Activated CD4-positive, alpha-beta T cell treated with anti-CD3 and anti-CD28 coated beads for 4 hours (primary cell): ENCODE results near the gene C11orf16.
"Not testable (repeated sequence)": the region's sequence is repeated elsewhere in the genome, so short reads cannot be mapped to it uniquely, and the experiment has no call there.

Experiments used
- DNase-seq, 2 donors: peaks; one replicate each; pipeline ENCODE4 v3.0.0-alpha.2; 2020

Gene C11orf16

GRCh38 chr11:8935789-8936188 is 3.0 kb upstream of the C11orf16 start:
- DNase-seq, result not testable (repeated sequence)

DNA sequence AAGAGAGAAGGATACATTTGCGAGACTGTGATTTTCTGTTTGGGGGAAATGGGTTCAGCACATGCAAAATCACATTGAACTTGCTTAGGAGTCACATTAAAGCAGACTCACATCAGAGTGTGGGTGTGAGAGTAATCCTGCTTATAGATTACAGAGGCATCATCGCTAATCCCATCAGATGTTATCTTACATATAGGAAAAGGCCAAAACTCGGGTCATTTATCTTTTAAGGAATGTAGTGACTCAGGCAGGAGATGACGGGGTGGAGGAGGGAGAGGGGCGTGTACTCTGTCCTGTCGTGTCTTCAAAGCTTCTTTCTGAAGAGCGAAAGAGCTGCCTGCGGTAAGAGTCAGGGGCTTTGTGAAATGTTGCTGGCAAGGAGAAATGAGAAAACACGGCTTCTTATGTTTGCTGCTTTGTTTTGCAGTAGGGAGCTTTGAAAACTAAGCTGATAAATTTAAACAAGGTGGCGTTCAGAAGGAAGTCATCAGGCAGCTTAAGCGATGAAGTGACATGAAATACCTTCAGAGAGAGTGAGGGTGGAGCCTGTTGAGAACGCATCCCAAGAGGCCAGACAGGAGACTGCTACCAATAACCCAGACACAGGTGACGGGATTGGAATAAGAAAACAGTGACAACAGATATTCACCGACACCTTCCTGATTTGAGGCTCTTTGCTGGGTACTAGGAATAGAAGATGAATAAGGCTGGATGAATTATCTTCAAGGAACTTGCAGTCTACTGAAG is 2.2 kb upstream of the C11orf16 start:
- no peak for DNase-seq

DNA sequence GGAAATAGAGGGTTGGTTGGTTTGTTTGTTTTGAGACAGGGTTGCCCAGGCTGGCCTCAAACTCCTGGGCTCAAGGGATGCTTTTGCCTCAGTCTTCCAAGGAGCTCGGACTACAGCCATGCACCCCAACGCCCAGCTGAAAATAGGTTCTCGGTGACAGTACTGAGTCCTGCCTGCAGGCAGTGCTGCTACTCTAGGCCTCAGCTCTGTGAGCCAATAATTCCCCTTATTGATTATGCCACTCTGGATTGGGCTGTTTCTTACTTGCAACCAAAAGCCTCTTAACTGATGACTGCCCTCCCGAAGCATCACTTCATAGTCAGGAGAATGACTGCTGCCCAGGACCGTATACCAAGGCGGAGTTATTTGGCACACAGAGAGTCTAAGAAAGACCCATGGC is 1.2 kb upstream of the C11orf16 start:
- no peak for DNase-seq

- no peak for DNase-seq
These were observed 2.1 kb downstream of the C11orf16 start for GRCh38 chr11:8930456-8931175.

- no peak for DNase-seq
These were observed 3.6 kb downstream of the C11orf16 start for GRCh38 chr11:8928981-8929615.

GRCh38 chr11:8928205-8928604 is 4.5 kb downstream of the C11orf16 start:
- no peak for DNase-seq

GRCh38 chr11:8927233-8927632 is 5.5 kb downstream of the C11orf16 start:
- no peak for DNase-seq

DNA sequence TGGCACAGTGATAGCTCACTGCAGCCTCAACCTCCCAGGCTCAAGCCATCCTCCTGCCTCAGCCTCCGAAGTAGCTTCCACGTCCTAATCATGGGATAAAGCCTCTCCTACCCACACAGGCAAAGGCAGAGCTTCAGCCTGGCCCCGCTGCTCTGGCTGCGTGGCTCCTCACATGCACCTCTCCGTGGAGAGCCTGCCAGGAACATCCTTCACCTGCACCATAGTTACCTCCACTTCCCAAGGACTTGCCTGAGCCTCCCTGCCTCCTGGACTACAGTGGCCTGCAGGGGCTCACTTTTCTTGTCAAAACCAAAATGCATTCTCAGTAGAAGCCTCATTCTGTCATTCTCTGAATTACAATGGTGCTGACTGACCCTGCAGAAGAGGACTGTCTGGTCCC is 6.5 kb downstream of the C11orf16 start:
- no peak for DNase-seq

DNA sequence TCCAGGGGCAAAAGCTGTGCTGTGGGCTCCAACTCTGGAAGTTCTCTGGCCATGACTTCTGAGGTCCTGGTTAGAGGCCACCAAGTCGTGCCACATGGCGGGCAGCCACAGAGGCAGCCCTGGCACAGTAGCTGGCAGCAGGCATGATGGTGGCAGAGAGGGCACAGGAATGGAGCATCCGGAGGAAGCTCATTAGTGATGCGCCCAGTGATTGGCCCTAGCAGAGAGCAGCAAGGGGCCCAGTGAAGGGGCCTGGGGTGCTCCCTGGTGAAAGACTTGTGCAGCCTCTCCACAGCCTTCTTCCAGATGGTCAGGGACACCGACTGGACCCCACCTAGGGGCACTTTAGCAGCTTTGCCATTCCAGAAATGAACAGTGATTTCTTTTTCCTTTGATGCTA is 7.0 kb downstream of the C11orf16 start:
- no peak for DNase-seq

GRCh38 chr11:8922691-8923090 is 10.1 kb downstream of the C11orf16 start:
- DNase-seq, result no peak

- no peak for DNase-seq
These were observed 15.5 kb downstream of the C11orf16 start for GRCh38 chr11:8917157-8917825.

GRCh38 chr11:8914661-8915018 is 18.1 kb downstream of the C11orf16 start:
- no peak for DNase-seq

GRCh38 chr11:8913961-8914660 is 18.6 kb downstream of the C11orf16 start:
- peak; percentile 37 to 41 for DNase-seq

- peak; percentile 72 to 74 for DNase-seq
These were observed 21.5 kb downstream of the C11orf16 start, which contains the start of gene AKIP1 for GRCh38 chr11:8911029-8911823. TSS of gene AKIP1 (plus strand) at chr11:8911189. CDS start at chr11:8911450, 261 bp downstream.

DNA sequence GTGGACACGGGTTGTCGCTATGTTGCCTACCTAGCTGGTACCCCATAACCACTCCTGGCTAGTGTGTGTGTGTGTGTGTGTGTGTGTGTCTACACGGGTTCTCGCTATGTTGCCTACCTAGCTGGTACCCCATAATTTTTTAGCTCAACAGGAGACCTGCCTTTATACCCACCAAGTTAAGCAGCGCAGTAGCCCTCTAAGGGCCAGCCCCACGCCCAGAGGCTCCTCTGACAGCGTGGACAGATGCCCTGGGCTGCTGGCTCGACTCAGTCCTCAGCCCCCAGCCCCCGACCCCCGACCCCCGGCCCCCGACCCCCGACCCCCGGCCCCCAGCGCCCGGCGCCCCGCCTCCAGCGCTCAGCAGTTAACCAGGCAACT is 22.1 kb downstream of the C11orf16 start:
- peak in 1 of 2 donors; percentile 4 for DNase-seq

DNA sequence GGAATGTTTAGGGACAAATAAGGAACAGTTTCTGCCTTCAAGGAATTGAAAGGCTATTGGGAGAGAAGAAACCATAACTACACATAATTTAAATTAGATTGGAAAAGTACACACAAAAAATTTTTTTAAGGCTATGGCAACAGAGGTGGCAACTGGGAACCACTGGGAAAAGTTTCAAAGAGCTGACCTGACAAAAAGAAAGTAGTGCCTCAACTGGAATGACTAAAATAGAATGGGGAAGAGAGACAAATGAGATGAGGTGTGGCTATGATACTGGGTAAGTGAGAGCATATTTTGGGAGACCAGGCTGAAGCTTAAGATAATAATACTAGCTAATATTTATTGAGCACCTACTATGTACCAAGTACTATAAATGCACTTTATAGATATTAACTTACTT is 24.6 kb downstream of the C11orf16 start:
- no peak for DNase-seq

DNA sequence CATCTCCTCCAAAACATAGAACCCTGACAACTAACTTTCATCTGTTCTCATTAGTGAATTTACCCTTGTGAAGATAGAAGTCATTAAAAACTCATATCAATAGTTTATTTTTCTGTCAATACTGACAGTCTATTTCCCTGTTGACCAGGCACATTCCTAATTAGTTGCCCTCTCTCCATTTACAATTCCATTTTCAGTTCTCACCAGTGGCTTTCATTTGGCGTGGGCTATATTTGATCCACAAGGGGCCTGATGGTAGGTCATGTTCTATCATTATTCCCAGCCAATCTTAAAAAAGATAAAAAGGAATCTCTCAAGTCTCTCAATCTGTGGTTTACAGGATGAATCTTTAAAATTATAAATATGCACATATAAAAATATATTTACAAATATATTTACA is 25.6 kb downstream of the C11orf16 start:
- DNase-seq, result no peak

DNA sequence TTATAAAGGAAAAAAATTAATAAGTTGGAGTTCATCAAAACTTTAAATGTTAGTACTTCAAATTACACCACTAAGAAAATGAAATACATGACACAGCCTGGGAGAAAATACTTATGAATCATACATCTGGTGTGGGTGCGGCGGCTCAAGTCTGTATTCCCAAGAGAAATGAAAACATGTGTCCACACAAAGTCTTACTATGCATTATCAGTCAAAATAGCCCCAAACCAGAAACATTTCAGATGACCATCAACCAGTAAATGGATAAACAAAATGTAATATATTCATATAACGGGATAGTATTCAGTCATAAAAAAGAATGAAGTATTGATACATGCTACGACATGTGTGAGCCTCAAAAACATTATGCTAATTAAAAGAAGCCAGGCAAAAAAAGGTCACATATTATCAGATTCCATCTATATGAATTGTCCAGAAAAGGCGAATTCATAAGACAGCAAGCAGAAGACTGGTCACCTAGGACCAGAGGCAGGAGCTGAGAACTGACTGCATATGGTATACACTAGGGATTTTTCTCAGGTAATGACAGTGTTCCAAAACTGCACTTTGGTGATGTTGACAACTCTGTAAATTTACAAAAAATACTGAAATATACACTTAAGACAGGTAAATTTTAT is 27.1 kb downstream of the C11orf16 start:
- no peak for DNase-seq

GRCh38 chr11:8899119-8899753 is 33.5 kb downstream of the C11orf16 start:
- DNase-seq, result no peak

DNA sequence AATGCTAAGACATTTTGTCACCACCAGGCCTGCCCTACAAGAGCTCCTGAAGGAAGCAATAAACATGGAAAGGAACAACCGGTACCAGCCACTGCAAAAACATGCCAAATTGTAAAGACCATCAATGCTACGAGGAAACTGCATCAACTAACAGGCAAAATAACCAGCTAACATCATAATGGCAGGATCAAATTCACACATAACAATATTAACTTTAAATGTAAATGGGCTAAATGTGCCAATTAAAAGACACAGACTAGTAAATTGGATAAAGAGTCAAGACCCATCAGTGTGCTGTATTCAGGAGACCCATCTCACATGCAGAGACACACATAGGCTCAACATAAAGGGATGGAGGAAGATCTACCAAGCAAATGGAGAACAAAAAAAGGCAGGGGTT is 41.6 kb downstream of the C11orf16 start:
- not testable (repeated sequence) for DNase-seq

DNA sequence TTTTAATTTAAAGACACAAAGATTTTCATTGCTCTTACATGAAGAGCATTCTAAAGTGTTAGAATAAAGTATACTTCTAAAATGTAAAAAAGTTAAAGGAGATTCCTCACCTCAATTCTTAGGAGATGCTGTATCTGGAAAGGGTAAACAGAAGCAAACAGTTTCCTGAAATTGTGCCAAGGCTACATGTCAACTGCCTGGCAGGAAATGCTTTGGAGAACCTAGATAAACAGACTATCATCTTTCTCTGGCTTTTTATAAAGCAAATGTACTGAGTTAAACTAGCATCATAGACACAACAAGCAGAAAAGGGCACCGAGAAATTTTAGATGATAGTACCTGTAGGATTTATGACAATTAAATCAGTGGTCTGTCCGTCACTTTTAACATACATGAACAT is 46.4 kb downstream of the C11orf16 start:
- DNase-seq, result no peak
